OCI-LY3 (cell line): ENCODE results near the gene SOWAHB.

Experiments
- EZH2phosphoT487 ChIP-seq: fragments of 200-600 bp; shearing (Covaris generic); IDR thresholded peaks from 2 replicates; pipeline ENCODE4 v1.6.1; 2018; ENCODE audit warnings: antibody characterized with exemption, mixed run types, low read depth
- TF ChIP-seq, protein P1 (sequence below): fragments of 200-600, 300-600 bp; sonication (generic); IDR thresholded peaks from 2 replicates; pipeline ENCODE4 v1.5.1; 2014; ENCODE audit warnings: antibody characterized with exemption, low read length, low read depth

GRCh38 chr4:76867880-76868655, 29.9 kb downstream of the SOWAHB start:
- TF ChIP-seq, protein P1, sequence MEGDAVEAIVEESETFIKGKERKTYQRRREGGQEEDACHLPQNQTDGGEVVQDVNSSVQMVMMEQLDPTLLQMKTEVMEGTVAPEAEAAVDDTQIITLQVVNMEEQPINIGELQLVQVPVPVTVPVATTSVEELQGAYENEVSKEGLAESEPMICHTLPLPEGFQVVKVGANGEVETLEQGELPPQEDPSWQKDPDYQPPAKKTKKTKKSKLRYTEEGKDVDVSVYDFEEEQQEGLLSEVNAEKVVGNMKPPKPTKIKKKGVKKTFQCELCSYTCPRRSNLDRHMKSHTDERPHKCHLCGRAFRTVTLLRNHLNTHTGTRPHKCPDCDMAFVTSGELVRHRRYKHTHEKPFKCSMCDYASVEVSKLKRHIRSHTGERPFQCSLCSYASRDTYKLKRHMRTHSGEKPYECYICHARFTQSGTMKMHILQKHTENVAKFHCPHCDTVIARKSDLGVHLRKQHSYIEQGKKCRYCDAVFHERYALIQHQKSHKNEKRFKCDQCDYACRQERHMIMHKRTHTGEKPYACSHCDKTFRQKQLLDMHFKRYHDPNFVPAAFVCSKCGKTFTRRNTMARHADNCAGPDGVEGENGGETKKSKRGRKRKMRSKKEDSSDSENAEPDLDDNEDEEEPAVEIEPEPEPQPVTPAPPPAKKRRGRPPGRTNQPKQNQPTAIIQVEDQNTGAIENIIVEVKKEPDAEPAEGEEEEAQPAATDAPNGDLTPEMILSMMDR: no peak
- no peak for TF ChIP-seq EZH2phosphoT487
